GM12801 (cell line): ENCODE measurements around the gene FBXO31.

Experiments
- TF ChIP-seq, protein P1 (sequence below): IDR thresholded peaks from one replicate; pipeline ENCODE4 v1.5.1; 2011; ENCODE audit warnings: control low read depth; ENCODE audit not compliant: insufficient read length; ENCODE audit errors: extremely low read depth

The FBXO31 gene

GRCh38 chr16:87359121-87359520, 24.5 kb downstream of the FBXO31 start:
- TF ChIP-seq, protein P1, sequence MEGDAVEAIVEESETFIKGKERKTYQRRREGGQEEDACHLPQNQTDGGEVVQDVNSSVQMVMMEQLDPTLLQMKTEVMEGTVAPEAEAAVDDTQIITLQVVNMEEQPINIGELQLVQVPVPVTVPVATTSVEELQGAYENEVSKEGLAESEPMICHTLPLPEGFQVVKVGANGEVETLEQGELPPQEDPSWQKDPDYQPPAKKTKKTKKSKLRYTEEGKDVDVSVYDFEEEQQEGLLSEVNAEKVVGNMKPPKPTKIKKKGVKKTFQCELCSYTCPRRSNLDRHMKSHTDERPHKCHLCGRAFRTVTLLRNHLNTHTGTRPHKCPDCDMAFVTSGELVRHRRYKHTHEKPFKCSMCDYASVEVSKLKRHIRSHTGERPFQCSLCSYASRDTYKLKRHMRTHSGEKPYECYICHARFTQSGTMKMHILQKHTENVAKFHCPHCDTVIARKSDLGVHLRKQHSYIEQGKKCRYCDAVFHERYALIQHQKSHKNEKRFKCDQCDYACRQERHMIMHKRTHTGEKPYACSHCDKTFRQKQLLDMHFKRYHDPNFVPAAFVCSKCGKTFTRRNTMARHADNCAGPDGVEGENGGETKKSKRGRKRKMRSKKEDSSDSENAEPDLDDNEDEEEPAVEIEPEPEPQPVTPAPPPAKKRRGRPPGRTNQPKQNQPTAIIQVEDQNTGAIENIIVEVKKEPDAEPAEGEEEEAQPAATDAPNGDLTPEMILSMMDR = no peak

GRCh38 chr16:87358696-87359095, 24.9 kb downstream of the FBXO31 start:
- TF ChIP-seq, protein P1 = no peak

GRCh38 chr16:87358250-87358649, 25.3 kb downstream of the FBXO31 start:
- TF ChIP-seq, protein P1 = no peak

GRCh38 chr16:87356491-87356853, 27.1 kb downstream of the FBXO31 start:
- TF ChIP-seq, protein P1 = no peak

GRCh38 chr16:87353613-87354012, 30.0 kb downstream of the FBXO31 start:
- TF ChIP-seq, protein P1 = no peak

DNA sequence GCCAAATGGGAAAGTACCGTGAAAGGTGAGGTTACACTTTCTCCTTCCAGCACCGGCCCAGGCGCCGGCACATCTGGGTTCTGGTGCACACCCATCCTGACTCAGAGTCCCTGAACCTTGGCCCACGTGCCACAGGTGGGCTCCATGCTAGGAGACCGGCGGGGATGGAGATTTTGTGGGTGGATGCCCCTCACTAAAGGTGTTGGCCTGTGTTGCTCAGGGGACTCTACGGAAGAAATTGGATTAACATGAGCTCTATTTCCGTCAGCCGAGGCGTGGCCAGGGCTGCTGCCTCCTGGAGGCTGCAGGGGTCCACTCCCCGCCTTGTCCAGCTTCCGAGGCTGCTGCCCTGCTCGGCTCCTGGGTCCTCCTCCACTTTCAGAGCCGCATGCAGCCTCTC, 30.8 kb downstream of the FBXO31 start:
- TF ChIP-seq, protein P1 = no peak

- TF ChIP-seq, protein P1 = no peak
Observed at GRCh38 chr16:87351320-87351698, 32.3 kb downstream of the FBXO31 start.
